Measurements from ENCODE around the gene LNX2. TPM values are rescaled to one million over a fixed set of nuclear protein-coding genes. Genes with fewer than 3 reads are reported as not detected.

The LNX2 gene
- polyA plus RNA-seq, 2 donors, result 5.5 to 6.1 TPM

DNA sequence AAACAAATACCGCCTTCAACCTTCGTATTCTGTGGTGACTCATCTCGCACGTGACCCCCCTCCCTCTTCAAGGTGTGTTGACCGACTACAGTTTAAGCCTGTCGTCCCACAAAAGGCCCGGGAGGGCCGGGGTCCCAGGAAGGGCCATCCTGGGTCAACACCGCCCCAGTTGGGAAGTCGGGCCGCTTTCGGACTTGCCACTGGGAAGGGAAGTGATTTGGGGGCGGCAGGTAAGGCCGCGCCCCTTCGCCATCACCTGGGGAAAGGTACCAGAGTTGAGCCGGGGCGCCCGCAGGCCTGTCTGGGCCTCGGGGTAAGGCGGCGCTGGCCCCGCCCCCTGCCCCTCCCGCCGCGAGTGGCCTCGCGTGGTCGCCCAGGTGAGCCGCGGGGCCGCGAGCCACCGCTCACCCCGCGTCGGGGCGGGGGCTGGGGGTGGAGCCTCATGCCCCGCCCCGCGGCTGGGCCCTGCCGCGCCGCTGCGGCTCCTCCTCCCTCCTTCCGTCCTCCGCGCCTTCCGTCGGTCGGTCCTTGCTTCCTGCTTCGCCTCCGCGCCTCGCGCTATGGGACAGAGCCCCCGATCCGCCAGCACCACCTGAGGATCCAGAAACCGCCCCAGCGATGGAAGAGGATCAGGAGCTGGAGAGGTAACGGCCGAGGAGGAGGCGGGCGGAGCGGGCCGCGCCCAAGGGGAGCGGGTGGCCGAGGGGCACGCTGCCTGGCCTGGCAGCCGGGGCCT, 1.2 kb upstream of the LNX2 start, which contains the start of gene POLR1D:
Gene POLR1D, plus strand, starts transcription at position 527 of the 736 bp plus-strand sequence. Its CDS starts 92 bp downstream, at position 619.
- WGBS, 2 donors, result 0 to 1% methylated on average over 53 to 71 of the region's 71 CpGs
- Histone ChIP-seq H3K27ac (ENCODE audit: low read depth in 2 of 2, low read length in 1 of 2) (peak within 1 kb of the TSS; percentile 99), H3K4me1 (ENCODE audit: control insufficient read depth in 2 of 2, insufficient read depth in 2 of 2, low read length in 1 of 2) (peaks cover 0 to 4% of the 10 kb centered on the region in 2 donors), H3K27me3 (ENCODE audit: control insufficient read depth in 1 of 2, insufficient read depth in 2 of 2, low read length in 2 of 2) (no peaks in the 10 kb centered on the region), H3K36me3 (ENCODE audit: control insufficient read depth in 2 of 2, insufficient read depth in 2 of 2, low read length in 1 of 2) (no peaks in the 10 kb centered on the region), H3K9me3 (ENCODE audit: control insufficient read depth in 2 of 2, insufficient read depth in 1 of 2, low read depth in 1 of 2, low read length in 1 of 2) (no peaks in the 10 kb centered on the region), H3K4me3 (ENCODE audit: low read depth in 1 of 2, low read length in 2 of 2) (peak within 1 kb of the TSS; percentile 85 to 93)

DNA sequence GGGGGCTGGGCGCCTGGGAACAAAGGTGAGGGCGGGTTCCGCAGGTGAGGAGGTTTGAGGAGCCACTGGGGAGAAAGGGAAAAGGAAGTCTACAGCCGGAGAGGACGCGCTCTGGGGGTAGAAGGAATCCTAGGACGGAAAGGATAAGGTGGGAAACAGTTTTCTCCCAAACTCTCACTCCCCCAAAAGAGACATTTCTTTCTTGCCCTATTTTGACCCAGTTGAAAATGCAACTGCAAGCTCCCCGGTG, 712 bp upstream of the LNX2 start:
- Histone ChIP-seq H3K4me3 (ENCODE audit: low read depth in 1 of 2, low read length in 2 of 2) (peak overlapping the region; percentile 85 to 93), H3K4me1 (ENCODE audit: control insufficient read depth in 2 of 2, insufficient read depth in 2 of 2, low read length in 1 of 2) (peaks cover 0 to 4% of the 10 kb centered on the region in 2 donors), H3K36me3 (ENCODE audit: control insufficient read depth in 2 of 2, insufficient read depth in 2 of 2, low read length in 1 of 2) (no peaks in the 10 kb centered on the region), H3K27me3 (ENCODE audit: control insufficient read depth in 1 of 2, insufficient read depth in 2 of 2, low read length in 2 of 2) (no peaks in the 10 kb centered on the region), H3K9me3 (ENCODE audit: control insufficient read depth in 2 of 2, insufficient read depth in 1 of 2, low read depth in 1 of 2, low read length in 1 of 2) (no peaks in the 10 kb centered on the region), H3K27ac (ENCODE audit: low read depth in 2 of 2, low read length in 1 of 2) (peak overlapping the region; percentile 99)
- WGBS, 2 donors, result 0% methylated on average over 8 of the region's 8 CpGs

DNA sequence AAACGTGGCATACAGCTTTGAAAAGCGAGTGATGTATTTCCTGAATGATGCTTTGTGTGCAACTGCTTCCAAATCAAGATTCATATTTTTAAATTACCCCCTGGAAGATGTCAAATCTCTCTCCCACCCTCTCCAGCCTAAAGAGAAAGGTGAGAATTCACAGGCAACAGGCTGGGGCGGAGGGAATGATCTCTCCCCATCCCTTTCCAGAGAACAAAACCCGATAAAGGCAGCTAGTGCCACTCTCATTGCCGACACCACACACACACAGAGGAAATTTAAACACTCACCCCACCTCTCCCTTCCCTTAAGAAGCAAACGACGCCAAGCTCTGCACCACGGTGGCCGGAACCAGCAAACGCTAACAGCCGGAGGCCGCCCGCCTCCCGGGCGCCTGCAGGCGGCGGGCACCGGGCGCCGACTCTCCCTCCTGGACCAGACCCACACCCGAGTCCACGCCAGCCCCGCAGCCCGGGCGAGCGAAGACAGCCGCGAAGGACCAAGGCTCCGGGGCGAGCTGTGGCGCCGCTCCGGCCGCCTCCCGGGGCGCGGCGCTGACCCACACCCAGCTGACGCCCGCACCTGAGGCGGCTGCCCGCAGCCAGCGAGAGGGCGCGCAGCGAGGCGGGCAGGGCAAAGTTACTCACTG, 477 bp downstream of the LNX2 start:
- H3K4me1 ChIP-seq (ENCODE audit: control insufficient read depth in 2 of 2, insufficient read depth in 2 of 2, low read length in 1 of 2), result peaks cover 0 to 4% of the 10 kb centered on the region in 2 donors
- H3K36me3 ChIP-seq (ENCODE audit: control insufficient read depth in 2 of 2, insufficient read depth in 2 of 2, low read length in 1 of 2), result peaks cover 0 to 2% of the 10 kb centered on the region in 2 donors
- no peaks in the 10 kb centered on the region for H3K27me3 ChIP-seq (ENCODE audit: control insufficient read depth in 1 of 2, insufficient read depth in 2 of 2, low read length in 2 of 2)
- no peaks in the 10 kb centered on the region for H3K9me3 ChIP-seq (ENCODE audit: control insufficient read depth in 2 of 2, insufficient read depth in 1 of 2, low read depth in 1 of 2, low read length in 1 of 2)
- peak overlapping the region; percentile 80 to 85 for H3K4me3 ChIP-seq (ENCODE audit: low read depth in 1 of 2, low read length in 2 of 2)
- peak overlapping the region; percentile 99 for H3K27ac ChIP-seq (ENCODE audit: low read depth in 2 of 2, low read length in 1 of 2)
- 0% methylated on average over 35 to 47 of the region's 47 CpGs for WGBS, 2 donors

DNA sequence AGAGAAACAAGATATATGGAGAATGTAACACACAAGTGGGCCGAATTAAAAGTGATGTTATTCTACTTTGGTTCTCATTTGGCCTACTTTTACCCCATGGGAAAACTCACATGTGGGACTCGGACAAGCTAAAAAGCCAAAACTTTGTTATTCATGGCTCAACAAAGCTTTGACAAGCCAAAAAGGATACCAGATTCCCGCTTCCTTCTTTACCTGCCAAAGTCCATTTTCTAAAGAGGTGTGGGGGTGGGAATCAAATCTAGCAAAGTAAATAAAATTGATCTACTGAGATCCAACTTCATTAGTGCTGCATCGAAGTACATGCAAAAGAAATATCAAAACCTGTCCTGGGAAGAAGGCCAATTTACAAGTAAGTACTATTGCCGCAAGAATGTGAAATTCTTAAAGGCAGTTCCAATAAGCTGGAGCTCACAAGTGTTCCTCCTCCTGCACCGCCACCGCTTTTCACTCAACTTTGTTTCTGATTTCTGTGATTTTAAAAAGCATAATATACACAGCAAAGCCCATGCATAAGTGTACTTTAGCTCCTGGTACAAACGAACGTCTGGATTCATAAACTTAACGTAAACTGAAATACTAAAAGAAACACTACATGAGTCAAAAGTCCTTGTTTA, 1.1 kb downstream of the LNX2 start:
- no peak overlapping the region for H3K27ac ChIP-seq (ENCODE audit: low read depth in 2 of 2, low read length in 1 of 2)
- H3K4me1 ChIP-seq (ENCODE audit: control insufficient read depth in 2 of 2, insufficient read depth in 2 of 2, low read length in 1 of 2), result peaks cover 0 to 4% of the 10 kb centered on the region in 2 donors
- peak overlapping the region; percentile 12 to 85 for H3K4me3 ChIP-seq (ENCODE audit: low read depth in 1 of 2, low read length in 2 of 2)
- WGBS, 2 donors, result 17 to 22% methylated on average over 10 of the region's 10 CpGs
- H3K36me3 ChIP-seq (ENCODE audit: control insufficient read depth in 2 of 2, insufficient read depth in 2 of 2, low read length in 1 of 2), result peaks cover 0 to 2% of the 10 kb centered on the region in 2 donors
- H3K27me3 ChIP-seq (ENCODE audit: control insufficient read depth in 1 of 2, insufficient read depth in 2 of 2, low read length in 2 of 2), result no peaks in the 10 kb centered on the region
- H3K9me3 ChIP-seq (ENCODE audit: control insufficient read depth in 2 of 2, insufficient read depth in 1 of 2, low read depth in 1 of 2, low read length in 1 of 2), result no peaks in the 10 kb centered on the region

DNA sequence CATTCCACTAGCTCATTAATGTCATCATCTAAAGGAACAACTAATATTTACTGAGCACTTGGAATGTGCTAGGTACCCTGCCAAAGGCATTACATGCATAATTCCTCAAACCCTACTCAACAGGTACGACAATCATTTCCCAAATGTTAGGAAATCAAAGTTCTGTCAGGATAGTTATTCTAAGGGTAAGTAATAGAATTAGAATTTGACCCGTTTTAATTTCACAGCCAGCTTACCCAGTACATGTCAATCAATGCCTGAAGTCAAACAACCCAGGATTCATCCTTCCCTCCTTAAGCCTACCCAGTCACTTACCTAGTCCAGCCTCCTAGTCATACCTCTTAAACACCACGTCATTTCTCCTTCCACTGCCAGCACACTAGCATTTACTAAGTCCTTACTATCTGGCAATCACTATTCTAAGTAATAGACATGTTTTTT, 2.4 kb downstream of the LNX2 start:
- H3K27me3 ChIP-seq (ENCODE audit: control insufficient read depth in 1 of 2, insufficient read depth in 2 of 2, low read length in 2 of 2), result no peaks in the 10 kb centered on the region
- peaks cover 0 to 4% of the 10 kb centered on the region in 2 donors for H3K4me1 ChIP-seq (ENCODE audit: control insufficient read depth in 2 of 2, insufficient read depth in 2 of 2, low read length in 1 of 2)
- H3K4me3 ChIP-seq (ENCODE audit: low read depth in 1 of 2, low read length in 2 of 2), result peak overlapping the region in 1 of 2 donors; percentile 85
- H3K9me3 ChIP-seq (ENCODE audit: control insufficient read depth in 2 of 2, insufficient read depth in 1 of 2, low read depth in 1 of 2, low read length in 1 of 2), result no peaks in the 10 kb centered on the region
- no peak overlapping the region for H3K27ac ChIP-seq (ENCODE audit: low read depth in 2 of 2, low read length in 1 of 2)
- peaks cover 0 to 2% of the 10 kb centered on the region in 2 donors for H3K36me3 ChIP-seq (ENCODE audit: control insufficient read depth in 2 of 2, insufficient read depth in 2 of 2, low read length in 1 of 2)
- 49 to 52% methylated on average over 3 of the region's 3 CpGs for WGBS, 2 donors

DNA sequence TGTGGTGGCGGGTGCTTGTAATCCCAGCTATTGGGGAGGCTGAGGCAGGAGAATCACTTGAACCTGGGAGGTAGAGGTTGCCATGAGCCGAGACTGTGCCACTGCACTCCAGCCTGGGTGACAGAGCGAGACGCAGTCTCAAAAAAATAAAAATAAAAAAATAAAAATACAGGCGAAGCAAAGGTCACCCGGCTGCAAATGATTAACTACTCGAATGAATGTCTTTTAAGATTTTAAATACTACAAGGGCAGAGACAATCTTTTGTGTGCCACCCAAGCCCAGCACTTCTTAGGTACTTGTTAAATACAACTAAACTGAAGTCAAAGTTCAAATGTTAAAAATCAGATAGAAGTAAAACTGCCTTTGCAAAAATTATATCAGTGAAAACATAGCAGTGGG, 6.7 kb downstream of the LNX2 start:
- no peaks in the 10 kb centered on the region for H3K9me3 ChIP-seq (ENCODE audit: control insufficient read depth in 2 of 2, insufficient read depth in 1 of 2, low read depth in 1 of 2, low read length in 1 of 2)
- peaks cover 0 to 4% of the 10 kb centered on the region in 2 donors for H3K4me1 ChIP-seq (ENCODE audit: control insufficient read depth in 2 of 2, insufficient read depth in 2 of 2, low read length in 1 of 2)
- no peaks in the 10 kb centered on the region for H3K27me3 ChIP-seq (ENCODE audit: control insufficient read depth in 1 of 2, insufficient read depth in 2 of 2, low read length in 2 of 2)
- whole genome bisulfite sequencing, 2 donors, result 74 to 94% methylated on average over 7 of the region's 7 CpGs
- peaks cover 0 to 2% of the 10 kb centered on the region in 2 donors for H3K36me3 ChIP-seq (ENCODE audit: control insufficient read depth in 2 of 2, insufficient read depth in 2 of 2, low read length in 1 of 2)
- no peak overlapping the region for H3K4me3 ChIP-seq (ENCODE audit: low read depth in 1 of 2, low read length in 2 of 2)
- no peak overlapping the region for H3K27ac ChIP-seq (ENCODE audit: low read depth in 2 of 2, low read length in 1 of 2)

DNA sequence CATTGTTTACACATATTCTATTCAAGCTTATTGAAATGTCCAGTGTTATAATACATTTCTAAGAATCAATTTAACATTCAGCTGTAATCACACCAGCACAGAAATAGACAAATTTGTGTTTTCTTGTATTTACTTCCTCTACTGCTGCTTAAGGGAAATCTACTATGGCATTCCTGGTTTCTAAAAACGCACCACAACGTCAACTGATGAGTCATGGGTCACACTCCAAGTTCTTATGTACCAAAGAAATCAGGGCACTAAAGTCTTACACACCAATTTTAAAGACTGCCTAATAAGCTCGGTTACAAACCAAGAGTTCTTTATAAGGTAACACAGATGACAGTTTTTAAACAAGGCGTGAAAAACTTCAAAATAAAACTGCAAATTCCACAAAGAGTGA, 13.2 kb downstream of the LNX2 start:
- Histone ChIP-seq H3K27me3 (ENCODE audit: control insufficient read depth in 1 of 2, insufficient read depth in 2 of 2, low read length in 2 of 2) (no peaks in the 10 kb centered on the region), H3K4me1 (ENCODE audit: control insufficient read depth in 2 of 2, insufficient read depth in 2 of 2, low read length in 1 of 2) (no peaks in the 10 kb centered on the region), H3K36me3 (ENCODE audit: control insufficient read depth in 2 of 2, insufficient read depth in 2 of 2, low read length in 1 of 2) (no peaks in the 10 kb centered on the region), H3K27ac (ENCODE audit: low read depth in 2 of 2, low read length in 1 of 2) (no peak overlapping the region), H3K4me3 (ENCODE audit: low read depth in 1 of 2, low read length in 2 of 2) (no peak overlapping the region), H3K9me3 (ENCODE audit: control insufficient read depth in 2 of 2, insufficient read depth in 1 of 2, low read depth in 1 of 2, low read length in 1 of 2) (no peaks in the 10 kb centered on the region)
- whole genome bisulfite sequencing, 2 donors, result 35 to 39% methylated on average over 4 of the region's 4 CpGs

DNA sequence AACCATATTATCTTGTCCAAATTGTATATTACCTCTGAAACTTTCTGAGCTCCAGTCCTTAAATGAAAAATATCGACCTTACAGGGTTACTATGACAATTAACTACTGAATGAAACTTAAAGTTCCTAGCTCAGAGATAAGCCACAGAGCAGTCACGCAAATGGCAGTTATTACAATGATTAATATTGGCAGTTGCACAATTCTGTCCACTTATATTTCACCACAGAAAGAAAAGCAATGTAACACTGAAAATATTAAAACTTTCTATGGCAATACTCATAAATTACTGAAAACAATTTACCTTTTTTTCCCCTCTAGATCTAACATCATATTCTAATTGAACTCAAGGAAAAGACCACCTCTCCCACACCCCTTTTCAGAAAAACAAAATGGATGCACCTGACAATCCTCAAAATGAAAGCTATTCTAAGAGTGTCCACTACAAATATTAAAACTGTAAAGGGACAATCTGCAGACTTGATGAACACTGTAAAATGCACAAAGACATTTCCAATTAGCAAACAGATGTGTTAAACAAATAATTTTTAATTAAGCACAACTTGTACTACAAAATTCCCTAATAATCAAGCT, 14.6 kb downstream of the LNX2 start:
- Histone ChIP-seq H3K27ac (ENCODE audit: low read depth in 2 of 2, low read length in 1 of 2) (no peak overlapping the region), H3K4me3 (ENCODE audit: low read depth in 1 of 2, low read length in 2 of 2) (no peak overlapping the region), H3K27me3 (ENCODE audit: control insufficient read depth in 1 of 2, insufficient read depth in 2 of 2, low read length in 2 of 2) (no peaks in the 10 kb centered on the region), H3K4me1 (ENCODE audit: control insufficient read depth in 2 of 2, insufficient read depth in 2 of 2, low read length in 1 of 2) (no peaks in the 10 kb centered on the region), H3K36me3 (ENCODE audit: control insufficient read depth in 2 of 2, insufficient read depth in 2 of 2, low read length in 1 of 2) (no peaks in the 10 kb centered on the region), H3K9me3 (ENCODE audit: control insufficient read depth in 2 of 2, insufficient read depth in 1 of 2, low read depth in 1 of 2, low read length in 1 of 2) (no peaks in the 10 kb centered on the region)
- 55 to 68% methylated on average over 2 of the region's 2 CpGs for WGBS, 2 donors

DNA sequence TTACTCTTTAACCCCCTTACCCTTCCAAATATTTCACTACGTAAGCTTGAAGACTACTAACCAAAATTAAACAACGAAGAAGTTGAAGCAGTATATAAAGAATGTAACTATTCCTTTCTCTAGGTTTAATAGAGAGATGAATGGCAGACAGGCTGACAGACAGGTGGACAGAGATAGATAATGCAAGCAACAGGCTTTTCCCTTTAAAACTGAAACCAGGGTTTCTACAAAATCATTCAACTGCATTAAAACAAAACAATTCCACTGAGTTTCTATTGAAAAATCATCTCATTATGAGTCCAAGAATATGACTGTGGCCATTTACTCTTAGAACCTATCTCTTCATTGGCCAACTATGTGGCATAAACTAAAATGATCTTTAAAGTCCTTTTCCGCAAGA, 15.2 kb downstream of the LNX2 start:
- no peak overlapping the region for H3K27ac ChIP-seq (ENCODE audit: low read depth in 2 of 2, low read length in 1 of 2)
- H3K36me3 ChIP-seq (ENCODE audit: control insufficient read depth in 2 of 2, insufficient read depth in 2 of 2, low read length in 1 of 2), result no peaks in the 10 kb centered on the region
- H3K4me3 ChIP-seq (ENCODE audit: low read depth in 1 of 2, low read length in 2 of 2), result no peak overlapping the region
- no peaks in the 10 kb centered on the region for H3K9me3 ChIP-seq (ENCODE audit: control insufficient read depth in 2 of 2, insufficient read depth in 1 of 2, low read depth in 1 of 2, low read length in 1 of 2)
- WGBS, 2 donors, result 63 to 67% methylated on average over 3 of the region's 3 CpGs
- H3K4me1 ChIP-seq (ENCODE audit: control insufficient read depth in 2 of 2, insufficient read depth in 2 of 2, low read length in 1 of 2), result no peaks in the 10 kb centered on the region
- no peaks in the 10 kb centered on the region for H3K27me3 ChIP-seq (ENCODE audit: control insufficient read depth in 1 of 2, insufficient read depth in 2 of 2, low read length in 2 of 2)

Measured in esophagus (tissue), 2 donors.